ENCODE measurements around the gene SLN.

DNA sequence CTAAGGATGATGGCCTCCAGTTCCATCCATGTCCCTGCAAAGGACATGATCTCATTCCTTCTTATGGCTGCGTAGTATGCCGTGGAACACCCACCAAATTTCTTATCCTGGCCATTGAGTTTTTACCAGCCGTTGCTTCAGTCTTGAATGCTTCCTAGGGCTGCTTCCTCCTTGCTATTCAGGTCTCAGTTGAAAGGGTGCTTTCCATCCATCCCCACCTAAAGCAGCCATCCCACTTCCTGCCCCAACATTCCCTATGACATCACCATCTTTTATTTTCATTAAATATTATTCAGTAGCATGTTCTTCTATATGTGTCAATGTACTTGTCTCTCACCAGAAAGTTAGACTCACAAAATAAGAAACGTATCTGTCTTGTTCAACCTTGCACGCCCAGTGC is 40.7 kb upstream of the SLN start:
- TF ChIP-seq CTCF (IDR thresholded peaks at IDR 0.05), result no peak
- TF ChIP-seq POLR2A (IDR thresholded peaks at IDR 0.05), result no peak
- no peak for TF ChIP-seq EP300 (IDR thresholded peaks at IDR 0.05)

All from ovary (tissue), 3 donors.